CD4-positive, alpha-beta T cell treated with Interferon gamma for 1 hour (primary cell): ENCODE data around the gene URAD.
"Not testable (repeated sequence)": the region's sequence is repeated elsewhere in the genome, so short reads cannot be mapped to it uniquely, and the experiment has no call there.

Experiments
- DNase-seq: peaks from one replicate; pipeline ENCODE4 v3.0.0-alpha.2; 2020

The URAD gene

DNA sequence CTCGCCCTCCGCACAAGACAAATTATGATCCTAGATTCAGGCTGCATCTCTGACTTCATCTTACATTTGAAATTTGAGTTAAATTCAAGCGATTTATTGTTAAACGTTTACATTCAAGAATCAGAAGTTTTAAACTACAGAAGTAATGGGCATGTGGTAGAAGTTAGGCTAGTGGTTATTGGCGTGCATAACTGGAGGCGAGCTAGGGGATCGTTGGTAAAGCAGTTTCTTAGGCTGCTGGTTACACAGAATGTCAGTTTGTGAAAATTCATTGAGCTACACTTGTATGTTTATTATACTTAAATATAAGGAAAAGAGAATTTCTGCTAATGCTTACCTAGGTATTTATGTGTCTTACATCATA lies 18.6 kb downstream of the URAD start:
- DNase-seq, result no peak

DNA sequence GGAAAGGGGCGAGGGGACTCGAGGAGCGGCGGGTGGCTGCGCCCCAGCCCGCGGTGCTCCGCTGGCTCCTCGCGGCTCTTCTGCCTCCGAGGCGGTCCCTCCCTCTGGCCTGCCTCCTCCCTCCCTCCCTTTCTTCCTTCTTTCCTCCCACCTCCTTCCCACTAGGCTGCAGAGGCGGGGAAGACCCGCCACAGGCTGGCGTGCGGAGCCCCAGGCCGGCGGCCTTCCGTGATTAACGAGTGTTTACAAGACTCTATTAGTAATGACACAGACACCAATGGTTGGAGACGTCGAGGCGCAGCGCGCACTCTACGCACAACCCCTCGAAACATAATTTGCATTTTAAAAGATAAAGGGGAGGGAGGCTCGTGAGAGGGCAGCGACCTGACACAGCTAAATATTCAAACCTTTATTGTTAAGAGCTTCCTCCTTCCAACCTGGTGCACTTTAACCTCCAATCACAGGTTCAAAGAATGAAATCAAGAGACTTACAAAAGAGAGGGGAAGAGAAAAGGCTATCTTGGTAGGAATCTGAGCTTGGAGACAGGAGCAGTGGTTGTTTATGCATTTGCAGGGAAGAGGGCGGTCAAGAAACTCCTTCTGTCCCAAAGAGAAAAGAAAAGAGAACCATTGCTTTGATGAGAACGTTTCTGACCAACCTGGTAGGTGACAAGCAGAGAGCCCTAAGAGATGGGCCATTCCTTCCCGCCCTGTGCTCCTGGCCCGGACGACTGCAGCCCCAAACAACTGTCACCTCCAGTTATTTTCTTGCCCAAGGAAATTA lies 19.2 kb downstream of the URAD start, which contains the start of gene CDX2:
TSS of gene CDX2 (minus strand) at position 234 of the 784 bp plus-strand sequence. CDS start 309 bp downstream, outside the sequence.
- DNase-seq, result no peak

DNA sequence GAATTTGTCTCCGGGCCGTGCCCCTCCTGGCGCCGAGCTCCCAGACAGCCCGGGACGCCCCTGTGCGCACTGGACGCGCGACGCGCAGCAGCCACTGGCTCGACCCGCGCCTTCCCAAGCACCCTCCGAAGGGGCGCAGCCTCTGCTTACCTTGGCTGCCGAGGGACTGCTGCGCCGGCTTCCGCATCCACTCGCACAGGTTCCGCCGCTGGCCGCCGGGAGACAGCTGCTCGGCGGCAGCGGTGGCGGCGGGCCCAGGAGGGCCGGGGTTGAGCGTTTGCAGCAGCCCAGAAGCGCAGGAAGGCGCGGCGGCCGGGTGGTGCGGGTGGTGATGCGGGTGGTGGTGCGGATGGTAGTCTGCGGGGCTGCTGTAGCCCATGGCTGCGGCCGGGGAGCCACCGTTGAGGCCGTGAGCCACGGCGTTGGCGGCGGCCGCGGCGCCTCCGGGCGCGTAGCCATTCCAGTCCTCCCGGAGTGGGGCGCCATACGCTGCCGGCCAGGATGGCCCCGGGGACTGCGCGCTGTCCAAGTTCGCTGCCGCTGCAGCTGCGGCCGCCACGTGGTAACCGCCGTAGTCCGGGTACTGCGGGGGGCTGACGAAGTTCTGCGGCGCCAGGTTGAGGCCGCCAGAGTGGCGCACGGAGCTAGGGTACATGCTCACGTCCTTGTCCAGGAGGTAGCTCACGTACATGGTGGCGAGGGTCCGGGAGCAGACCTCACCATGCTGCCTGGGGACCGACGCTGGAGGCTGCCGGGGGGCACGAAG lies 20.0 kb downstream of the URAD start:
- DNase-seq, result no peak

DNA sequence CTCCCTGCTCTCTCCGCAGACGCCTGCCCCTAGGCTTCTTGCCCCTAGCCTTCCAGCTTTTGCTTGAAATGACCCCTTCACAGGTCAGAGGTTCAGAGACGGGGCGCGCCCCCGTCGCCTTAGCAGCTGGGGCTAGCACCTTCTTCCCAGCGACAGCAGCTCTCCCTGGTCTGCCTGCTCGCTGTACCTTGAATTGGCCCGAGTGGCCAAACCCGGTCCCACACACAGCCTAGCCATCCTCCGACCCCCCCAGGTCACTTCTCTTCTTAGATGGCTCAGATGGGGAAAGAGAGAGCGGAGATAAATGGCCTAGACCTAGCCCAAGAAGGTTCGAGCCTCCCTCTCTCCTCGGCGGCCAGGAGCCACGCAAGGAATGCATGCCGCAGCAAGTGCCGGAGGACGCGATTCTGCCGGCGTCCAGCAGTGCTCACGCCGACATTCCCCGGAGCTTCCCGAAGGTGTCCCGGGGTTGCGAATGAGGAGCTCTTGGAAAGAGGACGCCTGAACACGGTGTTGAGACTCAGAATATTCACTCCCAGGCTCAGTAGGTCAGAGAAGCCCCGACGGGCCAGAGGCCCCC lies 20.7 kb downstream of the URAD start:
- no peak for DNase-seq

DNA sequence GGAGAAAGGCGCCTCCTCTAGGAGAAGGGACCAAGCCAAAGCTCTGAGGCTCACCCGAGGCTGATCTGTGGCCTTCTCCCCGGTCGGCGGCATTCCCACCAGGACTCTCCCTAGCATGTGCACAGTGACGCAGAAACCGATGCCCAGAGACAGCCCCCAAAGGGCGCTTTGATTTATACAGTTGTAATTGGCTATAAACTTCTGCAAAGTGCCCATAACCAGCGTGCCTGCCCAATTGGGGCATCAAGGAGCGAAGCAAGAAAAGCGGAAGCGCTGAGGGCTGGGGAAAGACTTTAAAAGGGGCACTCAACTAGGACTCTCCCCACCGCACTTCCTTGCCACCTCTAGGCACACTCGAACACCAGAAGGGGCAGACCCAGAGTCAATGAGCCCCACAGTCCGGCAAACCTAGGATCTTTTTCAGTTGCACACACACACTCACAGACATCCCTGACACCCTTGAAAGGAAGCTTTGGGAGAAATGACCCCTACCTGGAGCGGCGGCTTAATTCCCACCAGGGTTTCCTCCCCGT lies 21.2 kb downstream of the URAD start:
- DNase-seq, result no peak

DNA sequence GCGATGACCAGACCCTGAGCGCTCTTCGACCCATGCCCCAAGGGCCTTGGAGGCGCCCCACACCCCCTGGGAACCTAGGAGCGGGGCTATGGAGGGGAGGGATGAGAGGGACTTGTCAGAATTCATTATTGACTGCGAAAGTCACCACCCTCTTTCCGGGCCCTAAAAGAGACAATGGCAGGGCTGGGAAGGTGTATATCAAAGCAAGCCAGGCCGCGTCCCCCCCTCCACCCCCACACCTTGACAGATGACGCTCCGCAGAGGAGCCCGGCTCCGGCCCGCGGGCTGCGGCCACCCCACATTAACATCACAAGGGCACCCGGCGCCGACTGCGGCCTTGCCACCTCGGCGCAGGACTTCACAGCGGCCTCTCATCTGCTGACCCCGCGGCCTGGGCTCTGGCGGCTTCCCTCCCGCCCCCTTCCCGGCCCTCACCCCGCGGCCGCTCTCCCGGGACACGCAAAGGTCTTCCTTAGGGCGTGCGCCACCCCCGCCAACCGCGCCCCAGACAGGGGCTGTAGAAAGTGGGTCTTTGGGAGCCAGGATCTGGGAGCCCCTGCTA lies 21.8 kb downstream of the URAD start:
- no peak for DNase-seq

DNA sequence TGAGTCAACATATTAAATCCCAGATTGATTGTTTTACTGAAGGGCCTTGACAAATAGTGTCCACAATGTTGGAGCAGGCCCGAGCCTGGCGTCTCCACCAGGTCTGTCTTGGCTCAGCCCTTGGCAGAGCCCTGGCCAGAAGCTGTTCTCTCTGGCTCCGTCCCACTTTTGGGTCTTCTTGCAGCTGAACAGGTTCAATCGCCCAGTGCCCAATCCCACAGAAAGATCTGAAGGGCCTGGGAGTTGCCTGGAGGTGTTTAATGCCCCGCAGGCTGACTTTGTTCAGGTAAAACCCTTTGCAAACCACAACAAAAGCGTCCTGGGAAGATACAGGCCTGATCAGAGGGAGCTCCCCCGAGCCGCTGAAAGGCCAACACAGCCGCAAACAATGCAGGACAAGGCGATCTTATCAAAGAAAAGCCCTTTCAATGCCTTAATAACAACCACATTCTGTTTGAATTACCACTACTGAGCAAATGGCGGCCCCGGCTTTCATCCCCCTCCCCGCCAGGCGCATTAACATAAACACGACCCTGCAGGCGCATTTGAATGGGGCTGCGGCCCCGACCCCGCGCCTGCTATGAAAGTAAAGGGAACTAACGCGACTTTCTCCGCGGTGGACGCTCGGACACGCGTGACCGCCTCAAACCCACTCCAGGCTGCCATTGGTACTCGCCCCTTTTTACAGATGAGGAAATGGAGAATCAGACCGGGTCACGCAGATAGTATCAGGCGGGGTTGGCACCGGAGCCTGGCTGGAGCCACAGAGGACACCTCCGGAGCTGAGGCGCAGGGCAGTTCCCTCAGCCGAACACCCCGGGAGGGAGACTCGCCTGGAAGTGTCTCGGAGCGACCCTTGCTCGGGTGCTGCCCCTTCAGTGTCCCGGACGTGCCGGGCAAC lies 22.5 kb downstream of the URAD start:
- no peak for DNase-seq

DNA sequence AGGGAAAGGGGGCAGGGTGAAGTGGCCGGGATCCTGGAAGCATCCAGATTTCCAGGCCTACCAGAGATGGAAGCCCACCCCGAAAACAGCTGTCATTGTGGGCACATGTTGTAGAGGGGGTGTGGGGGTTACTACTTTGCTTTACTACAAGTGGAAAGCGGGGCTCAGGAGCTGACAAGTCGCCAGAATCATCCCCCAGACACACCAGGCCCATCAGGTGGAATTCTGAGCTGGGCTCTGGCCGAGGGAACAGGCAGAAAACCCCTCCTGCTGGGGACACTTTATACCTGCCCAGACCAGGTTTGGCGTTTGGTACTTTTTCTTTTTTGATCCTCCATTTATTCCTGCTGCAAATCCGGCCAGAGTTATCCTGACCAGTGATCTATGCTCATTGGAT lies 23.2 kb downstream of the URAD start:
- DNase-seq, result no peak

DNA sequence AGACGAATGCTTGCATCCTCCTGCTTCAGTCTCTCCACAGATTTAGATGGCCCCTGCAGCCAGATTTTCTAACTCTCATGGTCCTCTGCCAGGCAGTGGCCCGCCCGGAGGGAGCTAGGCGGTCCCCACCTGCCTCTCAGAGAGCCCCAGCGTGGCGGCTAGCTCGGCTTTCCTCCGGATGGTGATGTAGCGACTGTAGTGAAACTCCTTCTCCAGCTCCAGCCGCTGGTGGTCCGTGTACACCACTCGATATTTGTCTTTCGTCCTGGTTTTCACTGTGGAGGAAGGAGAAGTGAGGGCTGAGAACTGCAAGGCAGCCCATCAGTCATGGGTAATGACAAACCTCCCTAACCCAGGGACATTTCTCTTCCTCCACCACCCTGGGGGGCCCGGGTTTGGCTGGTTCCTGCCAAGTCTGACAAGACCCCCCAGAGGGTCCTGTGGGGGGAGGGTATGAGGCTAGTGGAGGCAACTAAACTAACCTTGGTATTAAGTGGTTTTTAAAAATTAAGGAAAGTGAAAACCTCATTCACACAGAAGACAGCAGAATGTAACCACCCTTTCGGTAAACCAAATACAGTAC lies 23.7 kb downstream of the URAD start:
- no peak for DNase-seq

DNA sequence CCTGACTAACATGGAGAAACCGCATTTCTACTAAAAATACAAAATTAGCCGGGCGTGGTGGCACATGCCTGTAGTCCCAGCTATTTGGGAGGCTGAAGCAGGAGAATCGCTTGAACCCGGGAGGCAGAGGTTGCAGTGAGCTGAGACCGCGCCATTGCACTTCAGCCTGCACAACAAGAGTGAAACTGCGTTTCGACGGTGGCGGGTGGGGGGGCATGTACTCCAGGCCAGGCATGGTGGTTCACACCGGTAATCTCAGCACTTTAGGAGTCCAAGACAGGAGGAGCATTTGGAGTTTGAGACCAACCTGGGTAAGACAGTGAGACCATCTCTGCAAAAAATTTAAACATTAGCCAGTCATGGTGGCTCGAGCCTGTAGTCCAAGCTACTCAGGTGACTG lies 24.3 kb downstream of the URAD start:
- DNase-seq, result not testable (repeated sequence)

DNA sequence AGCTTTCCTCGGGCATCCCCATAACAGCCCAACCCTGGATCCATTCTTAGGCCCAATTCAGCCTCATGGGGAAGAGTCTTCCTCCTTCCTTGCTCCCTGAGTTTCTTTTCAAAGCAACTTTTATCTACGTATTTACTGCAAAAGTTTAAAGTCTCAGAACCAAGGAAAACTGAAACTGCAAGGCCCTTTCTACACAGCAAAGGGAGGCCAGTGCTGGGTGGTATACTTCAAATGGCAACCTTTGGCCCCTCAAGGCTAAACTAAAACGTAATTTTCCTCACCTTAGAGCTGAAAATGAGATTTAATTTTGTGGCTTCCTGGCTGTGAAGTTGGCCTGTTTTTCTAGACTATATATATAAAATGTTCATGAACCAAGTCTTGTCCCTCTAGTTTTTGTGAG lies 25.0 kb downstream of the URAD start:
- no peak for DNase-seq

DNA sequence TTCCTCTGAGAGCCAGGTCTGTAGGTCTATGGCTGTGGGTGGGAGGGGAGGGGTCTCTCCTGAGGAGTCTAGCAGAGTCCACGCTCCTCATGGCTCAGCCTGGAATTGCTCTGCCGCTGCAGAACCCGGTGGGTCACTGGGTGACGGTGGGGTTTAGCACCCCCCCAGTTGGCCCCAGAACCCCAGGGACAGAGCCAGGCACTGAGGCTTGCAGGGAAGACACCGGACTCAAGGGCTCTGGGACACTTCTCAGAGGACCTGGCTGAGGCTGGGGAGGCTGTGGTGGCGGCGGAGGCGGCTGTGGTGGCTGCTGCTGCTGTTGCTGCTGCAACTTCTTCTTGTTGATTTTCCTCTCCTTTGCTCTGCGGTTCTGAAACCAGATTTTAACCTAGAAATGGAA lies 25.5 kb downstream of the URAD start:
- DNase-seq, result no peak

DNA sequence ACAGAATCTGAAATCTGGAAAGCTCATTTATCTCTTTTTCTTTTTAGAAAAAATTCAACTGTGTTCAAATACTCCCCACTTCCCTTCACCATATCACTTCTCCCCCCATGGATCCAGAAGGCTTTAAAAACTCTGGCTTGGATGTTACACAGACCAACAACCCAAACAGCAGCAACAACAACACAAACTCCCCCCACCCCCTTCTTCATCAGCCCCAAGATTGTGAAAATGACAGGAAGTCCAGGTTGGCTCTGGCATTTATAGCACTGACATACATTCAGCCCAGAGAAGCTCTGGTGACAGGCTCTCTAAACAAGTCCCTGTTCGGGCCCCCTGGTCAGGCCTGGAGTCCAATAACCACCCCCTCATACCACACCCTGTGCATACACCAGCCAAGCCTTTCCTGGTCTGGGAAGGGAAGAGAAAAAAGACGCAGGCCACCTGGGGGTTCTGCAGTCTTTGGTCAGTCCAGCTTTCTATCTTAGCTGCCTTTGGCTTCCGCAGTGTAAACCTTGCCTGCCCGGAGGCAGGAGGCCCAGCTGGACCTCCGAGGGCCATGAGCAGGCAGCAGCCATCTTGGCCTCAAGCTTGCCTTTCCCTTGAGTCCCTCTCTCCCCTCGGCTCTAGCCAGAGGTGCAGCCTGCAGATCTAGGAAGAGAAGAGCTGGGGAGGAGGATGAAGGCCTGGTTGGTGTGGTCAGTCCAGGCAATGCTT lies 26.2 kb downstream of the URAD start:
- DNase-seq, result no peak

DNA sequence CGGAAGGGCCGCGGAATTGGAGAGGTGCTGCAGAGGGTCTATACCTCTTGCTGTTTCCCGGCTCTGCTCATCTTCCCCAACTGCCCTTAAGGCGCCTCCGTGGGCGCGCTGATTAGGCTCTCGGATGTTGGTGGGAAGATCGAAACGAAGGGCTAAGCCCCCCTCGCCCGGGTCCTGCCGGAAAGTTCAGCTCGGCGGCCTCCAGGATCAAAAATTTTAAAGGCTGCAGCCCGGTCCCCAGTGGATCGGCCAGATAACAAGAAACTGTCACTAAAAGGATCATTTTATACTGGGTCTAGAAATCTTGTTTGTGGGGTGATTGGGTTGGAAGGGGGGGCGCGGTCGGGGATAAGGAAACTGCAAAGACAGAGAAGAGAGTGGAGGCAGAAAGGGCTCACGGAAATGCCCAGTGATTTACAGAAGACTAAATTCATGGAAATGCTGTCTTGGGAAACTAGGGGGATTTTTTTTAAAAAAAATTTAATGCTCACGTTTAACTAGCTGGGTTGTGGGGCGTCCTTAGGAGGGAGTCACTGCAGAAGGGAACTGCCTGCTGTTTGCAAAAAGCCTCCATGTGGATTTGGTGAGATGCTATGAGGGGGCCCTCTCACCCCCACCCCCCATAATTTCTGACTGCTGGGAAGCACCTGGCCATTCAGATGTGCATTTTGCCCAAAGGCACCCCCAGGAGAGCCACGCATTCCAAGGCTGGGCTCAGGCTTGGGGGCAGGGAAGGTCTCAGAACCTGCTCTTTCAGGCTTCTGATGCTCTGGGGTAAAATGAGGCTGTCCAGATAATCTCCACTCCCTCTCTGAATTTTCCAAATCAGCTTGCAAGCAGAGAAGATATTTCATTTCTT lies 27.0 kb downstream of the URAD start:
- DNase-seq, result no peak

DNA sequence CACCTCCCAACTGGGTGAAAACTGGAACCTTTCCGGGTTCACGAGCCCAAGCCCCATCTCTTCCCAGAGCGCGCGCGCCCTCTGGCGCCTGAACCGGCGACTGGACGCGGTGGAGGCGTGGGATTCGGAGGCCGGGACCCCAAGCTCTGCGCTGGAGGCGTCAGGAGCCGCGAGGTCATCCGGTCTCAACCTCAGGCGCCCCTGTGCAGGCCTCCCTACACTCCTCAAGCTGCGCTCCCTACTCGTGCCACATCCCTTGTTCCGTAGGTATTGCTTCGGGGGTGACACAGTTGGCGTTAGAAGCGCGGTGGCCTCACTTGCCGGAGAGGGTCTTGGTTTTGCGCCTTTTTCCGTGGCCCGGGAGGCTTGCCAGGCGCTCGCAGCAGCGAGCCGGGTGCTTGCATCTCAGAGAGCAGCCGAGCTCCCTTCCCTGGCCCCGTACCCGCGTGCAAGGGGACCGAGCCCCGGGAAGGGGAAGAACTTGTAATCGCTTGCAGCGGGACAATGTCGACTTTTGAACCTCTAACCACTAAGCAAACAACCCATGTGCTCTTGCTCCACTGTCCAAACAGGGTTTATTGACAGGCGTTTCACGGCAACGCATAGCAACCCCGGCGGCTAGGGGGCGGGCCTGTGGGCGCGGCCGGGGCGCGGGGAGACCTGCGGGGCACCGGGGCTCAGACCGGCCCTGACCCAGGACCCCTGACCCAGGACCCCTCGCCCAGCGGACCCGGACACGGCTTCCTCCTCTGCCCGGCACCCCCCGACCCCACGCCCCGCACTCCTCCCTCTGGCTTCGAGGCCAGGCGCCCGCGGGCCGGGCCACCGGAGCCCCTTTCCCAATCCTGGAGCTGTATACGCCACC lies 27.9 kb downstream of the URAD start:
- DNase-seq, result no peak

DNA sequence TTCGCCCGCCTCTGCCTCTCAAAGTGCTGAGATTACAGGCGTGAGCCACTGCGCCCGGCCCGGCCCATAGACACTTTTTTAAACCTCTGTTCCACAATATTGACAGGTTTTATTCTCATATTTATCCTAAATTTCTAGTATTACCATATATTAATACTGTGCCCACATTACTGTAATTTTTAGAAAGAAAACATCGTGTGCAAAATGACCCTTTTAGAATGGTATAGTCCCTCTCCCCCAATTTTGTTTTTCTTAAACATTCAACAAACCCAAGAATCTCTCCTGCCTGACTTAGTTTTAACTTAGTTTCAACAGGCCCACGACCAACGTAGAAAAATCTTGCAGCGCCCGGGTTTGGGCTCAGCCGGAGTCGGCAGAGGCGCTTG lies 28.5 kb downstream of the URAD start:
- no peak for DNase-seq

DNA sequence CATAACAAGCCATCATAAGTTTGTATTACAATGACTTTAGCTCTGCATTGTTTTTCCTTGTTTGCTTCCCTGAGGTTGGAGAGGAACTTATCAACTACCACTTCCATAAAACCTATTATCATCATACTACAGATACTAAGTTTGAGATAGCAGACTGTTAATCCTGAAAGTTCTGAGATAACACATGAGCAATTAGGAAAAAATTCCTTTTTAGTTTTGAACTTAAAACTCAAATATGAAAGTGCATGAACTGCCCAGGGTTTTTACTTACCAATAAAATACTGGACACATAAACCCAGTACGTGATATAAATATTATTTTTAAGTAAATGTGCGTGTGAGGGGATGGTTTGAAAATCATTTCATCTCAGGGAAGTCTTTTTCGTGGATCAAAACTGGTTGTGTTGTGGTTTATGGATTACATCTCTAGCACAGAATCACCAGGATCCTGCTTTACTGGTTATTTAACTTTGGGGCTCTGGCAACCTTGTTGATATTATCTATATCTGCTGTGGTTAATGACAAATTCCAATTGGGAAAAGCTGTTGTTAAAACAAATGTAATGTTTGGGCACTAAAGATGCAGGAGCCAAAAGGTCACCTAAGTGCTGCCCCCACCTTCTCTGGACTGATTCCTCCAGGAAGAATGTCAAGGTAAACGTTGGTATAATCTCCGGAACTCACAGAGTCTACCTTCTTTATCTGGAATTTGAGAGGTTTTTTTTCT lies 31.8 kb downstream of the URAD start:
- DNase-seq, result no peak

DNA sequence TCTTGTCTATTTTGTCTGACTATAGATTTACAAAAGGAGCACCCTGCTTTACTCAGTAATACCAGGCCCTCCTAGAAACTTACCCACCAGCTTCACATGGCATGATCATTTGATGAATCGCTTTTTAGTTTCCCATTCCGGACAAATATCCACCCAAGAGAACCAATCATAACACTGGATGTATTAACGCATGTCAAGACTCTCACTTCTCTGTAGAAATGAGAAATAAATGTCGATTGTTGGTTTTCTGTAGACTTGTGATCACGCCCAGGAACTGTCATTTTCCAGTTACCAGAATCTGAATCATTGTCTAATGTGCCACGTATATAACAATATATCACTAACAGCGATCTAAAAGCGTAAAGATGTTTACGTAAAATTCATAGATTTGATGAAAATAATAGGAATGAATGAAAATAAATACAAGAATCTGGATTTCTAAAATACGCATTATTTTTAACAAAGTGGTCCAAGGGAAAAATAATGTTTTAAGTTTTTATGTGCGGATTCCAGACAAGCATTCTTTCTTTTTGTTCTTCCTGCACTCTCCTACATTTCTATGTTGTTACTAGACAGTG lies 33.4 kb downstream of the URAD start:
- DNase-seq, result no peak
